OCI-LY3 (cell line): ENCODE measurements around the gene GJE1.
"Not testable (repeated sequence)": the region's sequence is repeated elsewhere in the genome, so short reads cannot be mapped to it uniquely, and the experiment has no call there.

ENCODE experiments used
- H2AFZ ChIP-seq: fragments of 200-600, 300-600 bp; shearing (Covaris generic); 2 replicates; pipeline ENCODE4 v1.6.0; 2014; ENCODE audit warnings: antibody characterized with exemption, low read depth, low read length
- H3K27ac ChIP-seq: fragments of 200-600, 300-600 bp; sonication (generic); 2 replicates; pipeline ENCODE4 v1.5.1; 2014; ENCODE audit warnings: mild to moderate bottlenecking, low read length, moderate library complexity, mixed read lengths
- H3K27me3 ChIP-seq: fragments of 200-600, 300-600 bp; sonication (generic); 2 replicates; pipeline ENCODE4 v1.6.1; 2014; ENCODE audit warnings: low read depth, low read length, mixed read lengths
- H3K36me3 ChIP-seq: fragments of 200-600, 300-600 bp; sonication (generic); replicated peaks from 2 replicates; pipeline ENCODE3; 2014; ENCODE audit warnings: low read depth, low read length, mixed read lengths
- H3K4me1 ChIP-seq: fragments of 300-600, 200-600 bp; sonication (generic); 2 replicates; pipeline ENCODE4 v1.6.1; 2014; ENCODE audit warnings: low read length, mixed read lengths
- H3K4me2 ChIP-seq: fragments of 200-600, 300-600 bp; sonication (generic); 2 replicates; pipeline ENCODE4 v1.6.1; 2014; ENCODE audit warnings: low read length, mixed read lengths
- H3K4me3 ChIP-seq: fragments of 300-600, 200-600 bp; sonication (generic); 2 replicates; pipeline ENCODE4 v1.5.1; 2014; ENCODE audit warnings: antibody characterized with exemption, mild to moderate bottlenecking, low read length, moderate library complexity
- H3K79me2 ChIP-seq: fragments of 300-600, 200-600 bp; shearing (Covaris generic); 2 replicates; pipeline ENCODE4 v1.6.1; 2014; ENCODE audit warnings: mild to moderate bottlenecking, low read length, mixed read lengths
- H3K9ac ChIP-seq: fragments of 300-600, 200-600 bp; shearing (Covaris generic); 2 replicates; pipeline ENCODE4 v1.6.0; 2014; ENCODE audit warnings: mild to moderate bottlenecking, low read length, moderate library complexity
- H3K9me3 ChIP-seq: fragments of 200-600, 300-600 bp; shearing (Covaris generic); 2 replicates; pipeline ENCODE4 v1.6.1; 2014; ENCODE audit warnings: low read length, mixed read lengths; ENCODE audit not compliant: insufficient read depth
- H4K20me1 ChIP-seq: fragments of 200-600, 300-600 bp; sonication (generic); 2 replicates; pipeline ENCODE4 v1.6.1; 2016; ENCODE audit warnings: low read length, mixed read lengths; ENCODE audit not compliant: insufficient read depth
- EZH2phosphoT487 ChIP-seq: fragments of 200-600 bp; shearing (Covaris generic); IDR thresholded peaks from 2 replicates; pipeline ENCODE4 v1.6.1; 2018; ENCODE audit warnings: antibody characterized with exemption, mixed run types, low read depth
- TF ChIP-seq, protein P1 (sequence below): fragments of 200-600, 300-600 bp; sonication (generic); IDR thresholded peaks from 2 replicates; pipeline ENCODE4 v1.5.1; 2014; ENCODE audit warnings: antibody characterized with exemption, low read length, low read depth

Gene GJE1

DNA sequence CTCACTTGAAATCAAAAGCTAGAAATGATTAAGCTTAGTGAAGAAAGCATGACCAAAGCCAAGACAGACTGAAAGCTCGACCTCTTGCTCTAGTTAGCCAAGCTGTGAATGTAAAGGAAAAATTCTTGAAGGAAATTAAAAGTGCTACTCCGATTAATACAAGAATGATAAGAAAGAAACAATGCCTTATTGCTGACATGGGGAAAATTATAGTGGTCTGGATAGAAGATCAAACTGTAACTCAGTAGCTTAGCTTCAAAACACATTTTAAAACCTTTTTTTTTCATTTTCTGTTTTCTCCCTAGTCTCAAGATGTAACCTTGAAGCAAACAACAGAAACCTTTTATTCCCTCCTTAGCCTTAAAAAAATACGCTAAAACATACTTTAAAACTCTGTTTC lies 11.4 kb upstream of the GJE1 start:
- Histone ChIP-seq H3K4me2 (no peak overlapping the region), H2AFZ (no peak overlapping the region), H3K9ac (no peak overlapping the region), H3K9me3 (no peaks in the 10 kb centered on the region), H3K79me2 (no peaks in the 10 kb centered on the region), H3K4me1 (no peaks in the 10 kb centered on the region), H3K36me3 (no peaks in the 10 kb centered on the region), H3K27ac (no peak overlapping the region), H3K27me3 (no peaks in the 10 kb centered on the region), H3K4me3 (no peak overlapping the region), H4K20me1 (no peaks in the 10 kb centered on the region)
- TF ChIP-seq, protein P1, sequence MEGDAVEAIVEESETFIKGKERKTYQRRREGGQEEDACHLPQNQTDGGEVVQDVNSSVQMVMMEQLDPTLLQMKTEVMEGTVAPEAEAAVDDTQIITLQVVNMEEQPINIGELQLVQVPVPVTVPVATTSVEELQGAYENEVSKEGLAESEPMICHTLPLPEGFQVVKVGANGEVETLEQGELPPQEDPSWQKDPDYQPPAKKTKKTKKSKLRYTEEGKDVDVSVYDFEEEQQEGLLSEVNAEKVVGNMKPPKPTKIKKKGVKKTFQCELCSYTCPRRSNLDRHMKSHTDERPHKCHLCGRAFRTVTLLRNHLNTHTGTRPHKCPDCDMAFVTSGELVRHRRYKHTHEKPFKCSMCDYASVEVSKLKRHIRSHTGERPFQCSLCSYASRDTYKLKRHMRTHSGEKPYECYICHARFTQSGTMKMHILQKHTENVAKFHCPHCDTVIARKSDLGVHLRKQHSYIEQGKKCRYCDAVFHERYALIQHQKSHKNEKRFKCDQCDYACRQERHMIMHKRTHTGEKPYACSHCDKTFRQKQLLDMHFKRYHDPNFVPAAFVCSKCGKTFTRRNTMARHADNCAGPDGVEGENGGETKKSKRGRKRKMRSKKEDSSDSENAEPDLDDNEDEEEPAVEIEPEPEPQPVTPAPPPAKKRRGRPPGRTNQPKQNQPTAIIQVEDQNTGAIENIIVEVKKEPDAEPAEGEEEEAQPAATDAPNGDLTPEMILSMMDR, result no peak
- no peak for TF ChIP-seq EZH2phosphoT487

DNA sequence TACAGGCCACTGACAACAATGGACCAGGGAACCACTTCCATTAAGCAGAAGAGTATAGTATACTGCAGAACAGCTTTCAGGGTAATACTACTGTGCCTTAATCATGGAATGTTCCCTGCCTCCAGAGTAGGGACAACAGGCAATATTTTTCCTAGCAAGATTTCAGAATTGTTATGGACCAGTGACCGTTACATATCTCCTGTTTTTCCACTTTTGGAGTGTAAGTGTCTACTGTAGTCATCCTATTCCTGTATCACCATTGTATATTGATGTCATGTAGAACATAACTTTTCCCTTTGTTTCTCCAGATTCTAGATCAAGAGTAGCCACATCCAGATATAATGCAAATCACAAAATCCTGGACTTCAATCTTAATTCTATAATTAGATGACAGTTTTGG lies 1.9 kb upstream of the GJE1 start:
- Histone ChIP-seq H3K9ac (no peak overlapping the region), H3K4me1 (no peaks in the 10 kb centered on the region), H3K79me2 (no peaks in the 10 kb centered on the region), H3K4me3 (no peak overlapping the region), H2AFZ (no peak overlapping the region), H3K4me2 (no peak overlapping the region), H3K27ac (no peak overlapping the region), H3K27me3 (no peaks in the 10 kb centered on the region), H3K9me3 (no peaks in the 10 kb centered on the region), H4K20me1 (no peaks in the 10 kb centered on the region), H3K36me3 (no peaks in the 10 kb centered on the region)
- TF ChIP-seq EZH2phosphoT487, result no peak
- TF ChIP-seq, protein P1, result no peak

DNA sequence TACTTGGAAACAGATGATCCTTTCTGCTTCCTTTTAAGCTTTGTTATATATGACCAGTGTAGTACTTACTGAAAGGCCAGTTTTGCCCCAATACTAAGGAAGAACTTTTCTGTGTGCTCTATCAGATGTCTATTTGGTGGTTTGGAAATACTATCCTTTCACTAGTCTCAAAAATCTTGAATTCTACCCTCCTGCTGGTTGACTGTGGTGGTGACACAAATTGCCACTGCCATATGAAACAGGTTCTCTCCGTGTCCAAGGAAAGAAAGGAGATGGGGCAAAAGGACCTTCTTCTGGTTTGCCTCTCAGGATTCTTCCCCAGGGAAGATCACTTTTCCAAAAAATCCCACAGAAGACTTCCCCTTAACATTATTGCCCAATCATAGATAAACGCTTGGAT lies 6.2 kb downstream of the GJE1 start:
- Histone ChIP-seq H3K4me3 (no peak overlapping the region), H3K9ac (no peak overlapping the region), H2AFZ (no peak overlapping the region), H4K20me1 (no peaks in the 10 kb centered on the region), H3K27me3 (no peaks in the 10 kb centered on the region), H3K79me2 (no peaks in the 10 kb centered on the region), H3K4me2 (no peak overlapping the region), H3K9me3 (no peaks in the 10 kb centered on the region), H3K36me3 (no peaks in the 10 kb centered on the region), H3K4me1 (no peaks in the 10 kb centered on the region), H3K27ac (no peak overlapping the region)
- no peak for TF ChIP-seq EZH2phosphoT487
- TF ChIP-seq, protein P1, result no peak

DNA sequence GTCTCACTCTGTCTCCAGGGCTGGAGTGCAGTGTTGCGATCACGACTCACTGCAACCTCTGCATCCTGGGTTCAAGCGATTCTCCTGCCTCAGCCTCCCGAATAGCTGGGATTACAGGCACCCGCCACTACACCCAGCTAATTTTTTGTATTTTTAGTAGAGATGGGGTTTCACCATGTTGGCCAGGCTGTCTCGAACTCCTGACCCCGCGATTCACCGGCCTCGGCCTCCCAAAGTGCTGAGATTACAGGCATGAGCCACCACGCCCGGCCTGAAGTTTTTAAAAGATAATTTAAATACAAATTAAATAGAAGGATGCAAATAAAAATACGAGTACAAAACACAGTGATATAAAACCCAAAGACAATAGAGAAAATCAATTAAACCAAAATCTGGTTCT lies 8.8 kb downstream of the GJE1 start:
- H3K36me3 ChIP-seq, H3K9ac ChIP-seq, H4K20me1 ChIP-seq, H3K9me3 ChIP-seq, H3K27me3 ChIP-seq, H3K27ac ChIP-seq, H3K4me3 ChIP-seq, H3K4me2 ChIP-seq, H3K79me2 ChIP-seq, H2AFZ ChIP-seq, H3K4me1 ChIP-seq: not testable (repeated sequence)
